SU-DHL-6 (cell line): ENCODE results near the gene SBSN.

Source experiments
- EZH2phosphoT487 ChIP-seq: fragments of 200-600 bp; sonication (generic), shearing (Covaris generic); conservative IDR thresholded peaks from 2 replicates; pipeline ENCODE4 v1.6.1; 2018; ENCODE audit warnings: mild to moderate bottlenecking, antibody characterized with exemption, low read length, moderate library complexity, mixed read lengths
- TF ChIP-seq, protein P1 (sequence below): fragments of 200-600 bp; sonication (generic); IDR thresholded peaks from one replicate; pipeline ENCODE4 v1.5.1; 2017; ENCODE audit warnings: antibody characterized with exemption, mild to moderate bottlenecking, low read length, moderate library complexity; ENCODE audit not compliant: insufficient read depth, poor library complexity, severe bottlenecking

DNA sequence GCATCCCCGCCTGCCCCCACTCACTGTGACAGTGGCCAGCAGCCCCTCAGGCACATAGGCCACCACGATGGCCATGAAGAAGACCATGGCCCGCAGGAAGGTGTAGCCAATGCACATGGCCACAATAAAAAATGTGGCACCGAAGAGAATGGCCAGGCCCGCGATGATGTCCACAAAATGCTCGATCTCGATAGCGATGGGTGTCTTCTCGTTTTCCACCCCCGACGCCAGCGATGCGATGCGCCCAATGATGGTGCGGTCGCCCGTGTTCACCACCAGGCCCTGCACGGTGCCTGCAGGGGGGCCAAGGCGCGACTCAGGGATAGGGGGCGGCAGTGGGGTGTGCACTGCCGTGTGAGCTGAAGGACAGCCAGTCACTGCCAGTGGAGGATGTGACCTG, 31.7 kb upstream of the SBSN start:
- TF ChIP-seq, protein P1, sequence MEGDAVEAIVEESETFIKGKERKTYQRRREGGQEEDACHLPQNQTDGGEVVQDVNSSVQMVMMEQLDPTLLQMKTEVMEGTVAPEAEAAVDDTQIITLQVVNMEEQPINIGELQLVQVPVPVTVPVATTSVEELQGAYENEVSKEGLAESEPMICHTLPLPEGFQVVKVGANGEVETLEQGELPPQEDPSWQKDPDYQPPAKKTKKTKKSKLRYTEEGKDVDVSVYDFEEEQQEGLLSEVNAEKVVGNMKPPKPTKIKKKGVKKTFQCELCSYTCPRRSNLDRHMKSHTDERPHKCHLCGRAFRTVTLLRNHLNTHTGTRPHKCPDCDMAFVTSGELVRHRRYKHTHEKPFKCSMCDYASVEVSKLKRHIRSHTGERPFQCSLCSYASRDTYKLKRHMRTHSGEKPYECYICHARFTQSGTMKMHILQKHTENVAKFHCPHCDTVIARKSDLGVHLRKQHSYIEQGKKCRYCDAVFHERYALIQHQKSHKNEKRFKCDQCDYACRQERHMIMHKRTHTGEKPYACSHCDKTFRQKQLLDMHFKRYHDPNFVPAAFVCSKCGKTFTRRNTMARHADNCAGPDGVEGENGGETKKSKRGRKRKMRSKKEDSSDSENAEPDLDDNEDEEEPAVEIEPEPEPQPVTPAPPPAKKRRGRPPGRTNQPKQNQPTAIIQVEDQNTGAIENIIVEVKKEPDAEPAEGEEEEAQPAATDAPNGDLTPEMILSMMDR = no peak
- TF ChIP-seq EZH2phosphoT487 = no peak
